Spleen (tissue), 7 donors: ENCODE measurements around the gene CHMP1B.

Source experiments
- POLR2A ChIP-seq, 3 donors: fragments of 450-650 bp; IDR thresholded peaks; one replicate each; pipeline ENCODE4 v1.5.1; 2017; ENCODE audit warnings: antibody characterized with exemption in 3 of 3, mild to moderate bottlenecking in 1 of 3
- TF ChIP-seq, protein P1 (sequence below), 11 experiments: fragments of 200-600 bp in 7 of 11; fragments of 450-650 bp in 4 of 11; sonication (generic) in 4 of 11; IDR thresholded peaks in 8 of 11; conservative IDR thresholded peaks in 3 of 11; 1 replicate in 7 of 11; 2 replicates in 4 of 11; pipeline versions ENCODE4 v1.4.0 to v1.8.0; 2016 to 2021; ENCODE audit warnings: antibody characterized with exemption in 11 of 11, inconsistent platforms in 4 of 11, mild to moderate bottlenecking in 1 of 11
- donor health status: DM: no; HTN: no; CAD: no; lungs with moderate emphysema.
- donor health status: DM: no; HTN: no; CAD: no.
- donor health status: DM: no; HTN: no; CAD: no.

DNA sequence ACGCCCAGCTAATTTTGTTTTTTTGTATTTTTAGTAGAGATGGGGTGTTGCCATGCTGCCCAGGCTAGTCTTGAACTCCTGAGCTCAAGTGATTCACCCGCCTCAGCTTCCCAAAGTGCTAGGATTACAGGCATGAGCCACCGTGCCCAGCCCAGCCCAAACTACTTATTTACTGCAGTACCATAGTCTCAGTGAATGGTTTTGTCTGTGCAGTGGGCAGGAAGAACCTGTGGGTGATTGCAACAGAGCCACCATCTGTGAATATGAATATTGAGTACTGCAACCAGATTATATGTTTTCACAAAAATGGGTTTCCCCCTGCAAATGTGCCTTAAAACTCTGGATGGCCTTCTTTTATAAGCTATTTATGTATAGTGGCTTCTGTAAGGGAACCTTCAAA lies 47.9 kb downstream of the CHMP1B start:
- TF ChIP-seq, protein P1, sequence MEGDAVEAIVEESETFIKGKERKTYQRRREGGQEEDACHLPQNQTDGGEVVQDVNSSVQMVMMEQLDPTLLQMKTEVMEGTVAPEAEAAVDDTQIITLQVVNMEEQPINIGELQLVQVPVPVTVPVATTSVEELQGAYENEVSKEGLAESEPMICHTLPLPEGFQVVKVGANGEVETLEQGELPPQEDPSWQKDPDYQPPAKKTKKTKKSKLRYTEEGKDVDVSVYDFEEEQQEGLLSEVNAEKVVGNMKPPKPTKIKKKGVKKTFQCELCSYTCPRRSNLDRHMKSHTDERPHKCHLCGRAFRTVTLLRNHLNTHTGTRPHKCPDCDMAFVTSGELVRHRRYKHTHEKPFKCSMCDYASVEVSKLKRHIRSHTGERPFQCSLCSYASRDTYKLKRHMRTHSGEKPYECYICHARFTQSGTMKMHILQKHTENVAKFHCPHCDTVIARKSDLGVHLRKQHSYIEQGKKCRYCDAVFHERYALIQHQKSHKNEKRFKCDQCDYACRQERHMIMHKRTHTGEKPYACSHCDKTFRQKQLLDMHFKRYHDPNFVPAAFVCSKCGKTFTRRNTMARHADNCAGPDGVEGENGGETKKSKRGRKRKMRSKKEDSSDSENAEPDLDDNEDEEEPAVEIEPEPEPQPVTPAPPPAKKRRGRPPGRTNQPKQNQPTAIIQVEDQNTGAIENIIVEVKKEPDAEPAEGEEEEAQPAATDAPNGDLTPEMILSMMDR (IDR thresholded peaks at IDR 0.05 in 8 of 11, conservative IDR thresholded peaks at IDR 0.05 in 3 of 11), result no peak
- TF ChIP-seq POLR2A (IDR thresholded peaks at IDR 0.05), result no peak
